NOMO-1 (cell line): ENCODE data around the gene IL13.

Source experiments
- DNase-seq, 2 experiments: peaks; one replicate each; lab custom pipeline; 2025; ENCODE audit not compliant: unreplicated experiment in 2 of 2; lab: John Stamatoyannopoulos, UW

The IL13 gene

DNA sequence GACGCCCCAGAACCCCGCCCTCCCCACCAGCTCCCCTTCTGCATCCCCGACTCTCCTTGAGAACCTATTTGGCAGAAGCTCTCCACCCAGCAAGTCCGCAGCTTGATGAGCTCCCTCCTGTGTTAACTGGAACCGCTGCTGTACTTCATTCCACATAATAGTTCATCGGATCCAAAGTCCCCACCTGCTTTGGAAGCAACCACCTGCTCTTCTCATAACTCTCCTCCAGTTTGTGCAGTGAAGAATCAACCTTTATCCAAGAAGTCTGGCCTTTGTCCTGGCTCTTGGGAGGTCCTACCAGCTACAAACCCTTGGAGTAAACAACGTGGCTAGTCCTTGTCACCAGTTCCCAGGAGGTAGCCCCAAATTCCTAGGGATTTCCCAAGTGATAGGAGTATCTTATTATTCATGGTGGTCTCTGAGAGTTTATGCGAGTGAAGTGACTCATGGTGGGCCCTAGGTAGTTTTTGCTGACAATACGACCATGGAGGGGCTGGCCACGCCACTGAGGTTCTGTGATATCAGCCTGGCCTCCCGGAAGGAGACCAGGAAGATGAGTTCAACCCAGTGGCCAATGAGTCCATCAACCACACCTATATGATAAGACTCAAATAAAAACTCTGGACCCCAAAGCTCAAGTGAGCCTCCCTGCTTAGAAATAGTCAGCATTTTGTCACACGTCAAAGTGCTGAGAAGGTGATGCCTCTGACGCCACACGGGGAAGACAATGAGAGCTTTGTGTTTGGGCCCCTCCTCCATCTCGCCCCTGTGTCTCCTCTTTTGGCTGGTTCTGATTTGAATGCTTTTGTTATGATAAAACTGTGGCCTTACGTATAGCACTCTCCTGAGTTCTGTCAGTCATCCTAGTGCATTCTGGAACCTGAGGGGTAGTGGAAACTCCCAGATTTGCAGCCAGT is 12.3 kb downstream of the IL13 start:
- DNase-seq, result no peak

DNA sequence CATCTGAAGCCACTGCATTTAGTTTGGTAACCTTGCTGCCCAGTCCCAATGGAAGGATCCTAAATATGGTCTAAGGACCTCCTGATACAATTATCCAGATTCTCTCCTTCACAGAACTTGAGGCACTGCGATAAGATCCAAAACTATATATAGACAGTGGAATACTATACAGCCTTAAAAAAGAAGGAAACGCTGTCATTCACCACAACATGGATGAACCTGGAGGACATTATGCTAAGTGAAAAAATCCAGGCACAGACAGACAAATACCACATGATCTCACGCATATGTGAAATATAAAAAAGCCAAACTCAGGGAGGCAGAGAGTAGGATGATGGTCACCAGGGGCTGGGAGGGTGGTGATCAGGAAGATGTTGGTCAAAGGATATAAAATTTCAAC is 13.0 kb downstream of the IL13 start:
- DNase-seq, result no peak

DNA sequence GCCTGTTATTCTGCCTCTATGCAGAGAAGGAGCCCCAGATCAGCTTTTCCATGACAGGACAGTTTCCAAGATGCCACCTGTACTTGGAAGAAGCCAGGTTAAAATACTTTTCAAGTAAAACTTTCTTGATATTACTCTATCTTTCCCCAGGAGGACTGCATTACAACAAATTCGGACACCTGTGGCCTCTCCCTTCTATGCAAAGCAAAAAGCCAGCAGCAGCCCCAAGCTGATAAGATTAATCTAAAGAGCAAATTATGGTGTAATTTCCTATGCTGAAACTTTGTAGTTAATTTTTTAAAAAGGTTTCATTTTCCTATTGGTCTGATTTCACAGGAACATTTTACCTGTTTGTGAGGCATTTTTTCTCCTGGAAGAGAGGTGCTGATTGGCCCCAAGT is 15.5 kb downstream of the IL13 start:
- no peak for DNase-seq

DNA sequence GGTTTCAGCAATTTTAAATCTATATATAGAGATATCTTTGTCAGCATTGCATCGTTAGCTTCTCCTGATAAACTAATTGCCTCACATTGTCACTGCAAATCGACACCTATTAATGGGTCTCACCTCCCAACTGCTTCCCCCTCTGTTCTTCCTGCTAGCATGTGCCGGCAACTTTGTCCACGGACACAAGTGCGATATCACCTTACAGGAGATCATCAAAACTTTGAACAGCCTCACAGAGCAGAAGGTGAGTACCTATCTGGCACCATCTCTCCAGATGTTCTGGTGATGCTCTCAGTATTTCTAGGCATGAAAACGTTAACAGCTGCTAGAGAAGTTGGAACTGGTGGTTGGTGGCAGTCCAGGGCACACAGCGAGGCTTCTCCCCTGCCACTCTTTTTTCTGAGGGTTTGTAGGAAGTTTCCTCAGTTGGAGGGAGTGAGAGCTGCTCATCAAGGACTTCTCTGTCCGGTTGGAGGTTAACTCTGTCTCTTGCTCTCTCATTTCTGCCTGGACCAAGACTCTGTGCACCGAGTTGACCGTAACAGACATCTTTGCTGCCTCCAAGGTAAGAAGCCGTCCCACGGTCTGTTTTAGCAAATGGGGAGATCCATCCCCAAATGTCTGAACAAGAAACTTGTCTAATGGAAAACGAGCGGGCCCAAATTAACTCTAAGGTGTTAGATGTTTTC is 16.1 kb downstream of the IL13 start, which contains the start of gene IL4:
IL4 (plus strand) TSS at position 51 of the 692 bp plus-strand sequence; CDS start at position 113, 62 bp downstream.
- no peak for DNase-seq

DNA sequence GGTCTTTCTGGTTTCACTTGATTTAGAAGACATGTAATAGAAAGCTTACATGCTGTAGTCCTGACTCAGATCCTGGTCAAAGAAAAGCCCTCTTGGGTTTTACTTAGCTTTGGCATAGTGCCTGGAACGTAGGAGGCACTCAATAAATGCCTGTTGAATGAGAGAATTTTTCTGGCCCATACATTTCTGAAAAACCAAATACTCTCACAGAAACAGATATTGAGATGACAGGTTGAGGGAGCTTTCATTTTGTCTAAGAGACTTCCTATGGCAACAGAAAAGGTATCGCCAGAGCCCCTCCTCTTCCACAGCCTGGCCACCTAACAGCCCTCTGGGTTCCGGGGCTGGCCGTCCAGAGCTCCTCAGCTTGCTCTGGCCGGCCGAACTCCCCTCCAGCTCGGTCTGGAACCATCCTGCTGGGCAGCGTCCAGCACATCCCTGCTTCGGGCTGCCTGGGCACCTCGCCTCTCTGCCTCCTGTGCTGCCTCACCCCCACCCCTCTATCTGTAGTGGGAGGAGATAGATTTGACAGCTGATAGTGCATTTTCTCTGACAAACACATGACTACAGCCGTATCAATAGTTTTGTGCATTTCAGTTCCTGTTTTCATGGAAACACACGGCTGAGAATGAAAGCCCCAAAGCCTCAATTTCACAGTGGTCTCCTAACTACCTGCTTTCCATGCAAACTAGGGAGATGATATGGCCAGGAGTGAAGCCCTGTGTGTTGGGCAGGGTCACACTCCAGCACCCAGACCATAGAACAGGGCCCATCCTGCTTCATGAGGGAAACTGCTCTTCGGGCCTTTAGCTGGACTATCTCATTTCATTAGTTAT is 16.9 kb downstream of the IL13 start:
- no peak for DNase-seq

DNA sequence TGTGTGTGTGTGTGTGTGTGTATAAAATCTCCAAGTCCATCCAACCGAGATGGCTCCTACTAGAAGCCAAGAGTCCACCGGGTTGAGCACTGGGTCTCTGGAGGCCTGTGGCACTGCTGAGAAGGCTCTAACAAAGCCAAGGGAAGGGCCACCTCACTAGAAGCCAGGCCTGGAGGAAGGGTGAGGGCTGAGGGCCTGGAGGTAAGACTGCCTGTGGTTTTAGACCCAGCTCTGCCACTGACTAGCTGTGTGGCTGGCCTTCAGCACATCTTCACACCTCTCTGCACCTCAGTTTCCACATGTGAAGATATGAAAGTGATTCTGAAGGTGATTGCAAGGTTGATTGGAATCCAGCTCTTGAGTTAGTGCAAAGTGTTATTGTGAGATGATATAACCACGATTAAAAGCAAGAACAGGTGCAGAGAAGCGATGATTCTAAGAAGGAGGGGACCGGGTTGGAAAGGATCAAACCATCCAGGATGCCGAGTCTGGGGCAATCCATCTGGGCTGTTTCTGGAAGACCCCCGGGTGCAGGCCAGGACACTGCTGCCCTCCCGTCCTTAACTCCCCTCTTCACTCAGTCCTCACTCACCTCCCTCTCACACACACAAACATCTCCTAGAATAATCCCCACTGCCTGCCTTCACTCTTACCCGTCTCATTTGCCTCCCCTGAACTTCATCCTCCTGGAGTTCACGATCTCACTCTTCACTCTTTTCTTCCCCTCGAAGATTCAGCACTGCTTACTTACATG is 18.1 kb downstream of the IL13 start:
- DNase-seq, result no peak

DNA sequence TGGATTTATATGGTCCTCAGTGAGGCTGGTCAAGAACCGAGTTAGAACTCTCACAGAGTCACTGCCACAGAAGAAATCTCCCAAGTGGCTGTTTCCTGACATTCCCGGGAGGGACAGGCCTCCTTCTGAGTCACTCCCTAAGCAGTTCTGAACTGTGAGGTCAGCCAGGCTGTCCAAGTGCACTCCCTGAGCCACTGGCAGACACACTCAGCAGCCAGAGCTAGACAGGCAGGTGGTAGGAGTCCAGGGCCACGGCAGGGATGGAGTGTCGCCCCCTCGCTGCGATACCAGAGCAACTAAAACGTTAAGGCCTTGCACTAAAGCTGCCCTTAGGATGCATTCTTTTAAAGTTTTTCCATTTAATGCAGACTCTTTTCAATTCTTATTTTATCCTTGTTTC is 19.2 kb downstream of the IL13 start:
- DNase-seq, result no peak

DNA sequence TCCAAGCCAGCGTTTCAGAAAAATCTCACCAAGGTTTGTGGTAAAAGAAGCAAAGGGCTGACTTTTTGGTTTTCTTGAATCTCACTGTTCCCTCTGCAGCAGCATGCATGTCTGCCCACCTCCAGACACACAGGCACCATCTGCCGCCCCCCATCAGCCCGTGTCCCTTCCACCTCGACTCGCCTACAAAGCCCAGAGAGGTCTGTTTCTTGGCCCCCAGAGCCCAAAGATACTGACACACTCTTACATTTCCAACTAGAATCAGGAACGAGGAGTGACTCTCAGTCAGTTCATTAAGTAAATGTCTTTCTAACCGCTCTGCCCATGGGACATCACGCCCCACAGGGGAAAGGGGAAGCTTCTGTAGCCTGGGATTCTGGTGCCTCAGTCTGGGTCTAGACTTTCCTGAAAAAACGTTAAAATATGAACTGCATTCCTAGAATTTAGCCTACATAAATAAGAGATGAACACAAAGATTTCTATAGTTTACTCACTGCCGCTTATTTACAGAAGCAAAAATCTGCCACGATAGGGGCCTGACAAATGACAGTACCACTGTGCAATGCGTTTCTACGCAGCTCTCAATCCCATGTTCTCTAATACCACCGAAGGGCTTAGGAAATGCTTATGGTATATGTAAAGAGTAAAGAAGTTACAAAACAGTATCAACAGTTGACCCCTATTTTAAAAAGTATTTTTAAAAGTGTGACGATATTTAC is 19.9 kb downstream of the IL13 start:
- DNase-seq, result no peak

DNA sequence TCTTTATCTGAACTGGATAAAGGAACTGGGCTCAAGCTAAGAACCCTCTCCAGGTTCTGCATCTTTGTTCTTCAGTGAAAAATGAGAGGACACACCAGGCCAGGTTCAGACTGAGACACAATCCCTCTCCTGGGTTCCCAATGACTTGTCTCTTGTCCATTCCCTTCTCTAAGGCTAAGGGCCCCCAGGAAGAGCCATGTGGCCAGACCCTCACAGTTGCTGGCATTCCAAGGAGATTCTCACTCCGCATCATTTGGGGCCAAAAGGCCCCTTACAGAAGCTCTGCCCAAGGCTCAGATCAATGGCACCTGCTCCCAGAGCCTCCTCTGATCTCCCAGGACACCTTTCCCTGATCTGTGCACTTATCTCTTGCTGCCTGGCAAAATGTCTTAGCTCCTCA is 20.8 kb downstream of the IL13 start:
- DNase-seq, result no peak

DNA sequence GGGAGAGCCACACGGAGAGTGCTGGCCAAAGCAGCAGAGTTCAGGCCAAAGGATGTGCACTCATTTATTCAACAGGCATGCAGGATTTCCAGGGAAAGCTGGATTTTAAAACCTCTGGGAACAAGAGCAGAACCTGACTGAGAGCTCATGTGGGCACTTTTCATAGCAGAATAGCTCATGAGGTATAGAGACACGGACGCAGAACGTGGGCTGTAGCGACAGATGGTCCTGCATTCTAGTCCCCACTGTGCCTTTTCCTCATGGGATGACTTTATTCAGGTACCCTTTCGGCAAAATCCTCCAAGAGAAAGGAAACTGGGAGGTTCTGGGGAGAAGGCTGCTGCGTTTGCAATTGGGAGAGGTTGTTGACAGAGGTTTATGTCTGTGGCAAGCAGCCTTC is 21.2 kb downstream of the IL13 start:
- DNase-seq, result no peak

DNA sequence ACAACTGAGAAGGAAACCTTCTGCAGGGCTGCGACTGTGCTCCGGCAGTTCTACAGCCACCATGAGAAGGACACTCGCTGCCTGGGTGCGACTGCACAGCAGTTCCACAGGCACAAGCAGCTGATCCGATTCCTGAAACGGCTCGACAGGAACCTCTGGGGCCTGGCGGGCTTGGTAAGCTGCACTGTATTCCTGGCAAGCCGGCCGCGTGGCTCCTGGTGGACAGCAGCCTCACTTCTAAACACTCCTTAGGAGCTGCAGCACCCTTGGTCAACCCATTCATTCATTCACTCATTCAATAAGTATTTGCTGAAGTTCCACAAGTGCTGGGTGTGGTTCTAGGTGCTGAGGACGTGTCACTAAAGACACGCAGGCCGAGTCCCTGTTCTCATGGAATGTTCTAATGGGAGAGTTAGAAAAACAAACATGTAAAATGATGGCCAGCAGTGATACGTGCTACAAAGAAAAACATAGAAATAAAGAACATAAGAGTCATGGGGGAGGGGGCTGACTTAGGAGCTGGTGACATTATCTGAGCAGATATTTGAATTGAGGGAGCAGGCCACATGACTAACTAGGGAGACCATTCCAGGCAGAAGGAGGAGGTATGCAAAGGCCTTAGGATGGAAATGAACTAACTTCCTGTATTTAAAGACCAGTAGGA is 21.9 kb downstream of the IL13 start:
- DNase-seq, result no peak

DNA sequence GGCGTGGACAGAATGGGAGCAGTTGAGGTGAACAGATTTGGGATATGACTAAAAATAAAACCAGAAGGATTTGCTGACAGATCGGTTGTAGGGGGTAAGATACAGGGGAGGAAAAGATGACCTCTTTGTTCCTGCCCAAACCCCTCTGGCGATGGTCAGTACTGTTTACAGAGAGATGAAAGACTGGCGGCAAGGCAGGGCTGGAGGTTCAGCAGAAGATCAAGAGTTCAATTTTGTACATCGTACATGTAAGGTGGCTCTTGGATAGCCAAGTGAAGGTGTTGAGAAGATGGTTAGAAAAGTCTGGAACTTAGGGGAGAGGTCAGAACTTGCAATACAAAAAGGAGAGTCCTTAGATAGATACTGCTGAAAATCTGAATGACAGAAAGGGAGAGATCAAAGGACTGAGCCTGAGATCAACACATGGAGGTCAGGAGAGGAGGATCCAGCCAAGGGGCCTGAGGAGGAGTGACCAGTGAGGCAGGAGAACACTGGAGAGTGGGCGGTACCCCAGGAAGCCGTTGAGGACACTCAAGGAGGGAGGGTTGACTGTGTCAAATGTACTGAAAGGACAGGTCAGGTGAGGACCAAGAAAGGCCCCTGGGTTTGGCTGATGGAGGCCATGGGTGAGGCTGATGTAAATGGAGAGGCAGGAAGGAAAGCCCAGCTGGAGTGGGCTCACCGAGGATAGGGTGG is 23.0 kb downstream of the IL13 start:
- no peak for DNase-seq

DNA sequence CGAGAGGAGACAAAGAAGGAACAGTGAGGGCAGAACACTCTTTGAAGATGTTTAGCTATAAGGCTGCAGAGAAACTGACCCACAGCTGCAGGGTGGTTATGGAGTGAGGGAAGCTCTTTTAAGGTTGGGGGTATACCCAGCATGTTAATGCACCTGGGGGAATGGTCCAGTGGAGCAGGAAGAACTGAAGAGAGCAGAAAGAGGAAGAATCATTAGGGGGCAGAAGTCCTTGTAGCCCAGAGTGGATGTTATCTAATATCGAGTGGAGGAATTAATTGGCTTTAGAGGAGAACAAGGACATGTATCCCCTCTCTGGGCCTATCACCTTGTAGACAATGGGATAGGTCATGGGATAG is 23.5 kb downstream of the IL13 start:
- DNase-seq, result no peak

DNA sequence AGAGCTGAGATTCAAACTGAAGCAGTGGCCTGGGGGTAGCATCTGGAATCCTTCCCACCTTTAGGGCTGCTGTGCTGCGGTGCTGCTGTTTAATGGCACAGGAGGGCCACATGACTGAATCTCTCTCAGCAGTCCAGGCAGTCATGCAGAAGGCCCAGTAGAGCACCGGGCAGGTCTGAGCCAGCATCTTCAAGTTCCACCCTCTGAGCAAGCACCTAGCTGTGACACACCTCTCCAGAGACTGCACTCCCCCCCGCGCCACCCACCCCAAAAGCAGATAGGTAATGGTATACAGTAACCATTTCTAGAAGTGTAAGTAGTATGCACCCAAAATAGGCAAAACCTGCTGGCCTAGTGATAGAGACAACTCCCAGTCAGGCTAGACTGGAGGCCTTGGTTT is 24.0 kb downstream of the IL13 start:
- no peak for DNase-seq

DNA sequence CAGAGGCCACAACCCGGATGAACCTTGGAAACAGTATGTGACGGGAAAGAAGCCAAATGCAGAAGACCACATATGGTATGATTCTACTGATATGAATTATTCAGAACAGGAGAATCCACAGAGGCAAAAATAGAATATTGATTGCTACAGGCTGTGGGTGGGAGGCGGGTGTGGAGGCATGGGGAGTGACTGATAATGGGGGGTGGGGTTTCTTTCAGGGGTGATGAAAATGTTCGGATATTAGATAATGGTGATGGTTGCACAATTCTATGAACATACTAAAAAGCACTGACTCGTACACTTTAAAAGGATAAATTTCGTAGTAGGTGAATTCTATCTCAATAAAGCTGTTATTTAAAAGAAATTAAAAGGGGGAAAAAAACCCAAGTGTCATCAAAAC is 26.5 kb downstream of the IL13 start:
- no peak for DNase-seq

DNA sequence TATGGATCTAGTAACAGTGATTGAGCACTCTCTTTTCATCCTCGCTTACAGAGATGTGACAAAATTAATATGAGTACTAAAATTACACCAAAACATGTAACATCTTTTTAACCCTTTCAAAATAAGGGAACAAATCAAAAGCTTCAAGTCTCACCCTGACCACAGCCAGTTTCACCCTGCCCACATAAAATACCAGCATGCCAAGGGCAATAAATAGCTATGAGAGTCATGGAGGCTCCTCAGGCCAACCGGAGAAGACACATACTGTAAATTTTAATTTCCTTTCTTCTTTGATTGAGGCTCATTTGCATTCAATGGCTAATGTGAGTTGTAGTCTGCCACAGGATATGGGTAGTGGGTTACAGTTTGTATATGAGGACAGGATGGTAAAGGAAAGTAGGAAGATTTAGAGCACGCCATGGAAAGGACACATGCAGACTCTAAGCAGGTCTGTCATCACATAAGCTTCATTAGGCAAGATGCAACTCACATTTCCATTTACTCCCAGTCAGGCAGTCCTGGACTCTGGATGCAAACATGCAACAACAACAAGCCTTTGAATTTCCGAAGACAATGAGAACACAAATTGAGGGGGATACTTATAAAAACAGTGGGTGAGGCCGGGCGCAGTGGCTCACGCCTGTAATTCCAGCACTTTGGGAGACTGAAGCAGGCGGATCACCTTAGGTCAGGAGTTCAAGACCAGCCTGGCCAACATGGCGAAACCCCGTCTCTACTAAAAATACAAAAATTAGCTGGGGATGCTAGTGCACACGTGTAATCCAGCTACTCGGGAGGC is 27.1 kb downstream of the IL13 start:
- peak in 1 of 2 experiments; percentile 10 for DNase-seq

DNA sequence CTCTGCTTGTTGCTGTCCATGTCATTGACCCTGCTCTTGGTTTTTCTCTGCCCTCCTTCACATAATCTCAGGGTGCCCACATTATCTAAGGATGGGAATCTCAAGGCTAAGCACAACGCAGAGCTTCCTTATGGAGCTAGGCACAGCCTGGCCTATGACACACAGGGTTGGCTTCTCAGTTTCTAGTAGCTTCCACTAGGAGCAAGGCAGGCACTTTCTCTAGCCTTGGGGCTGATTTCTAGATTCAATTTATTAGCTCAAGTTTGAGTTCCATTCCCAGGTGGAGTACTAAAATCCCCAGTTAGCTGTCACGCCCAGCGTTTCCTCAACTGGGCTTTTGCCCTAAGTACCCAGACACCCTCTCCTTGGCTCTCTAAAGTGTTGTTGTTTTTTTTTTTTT is 28.2 kb downstream of the IL13 start:
- DNase-seq, result no peak

DNA sequence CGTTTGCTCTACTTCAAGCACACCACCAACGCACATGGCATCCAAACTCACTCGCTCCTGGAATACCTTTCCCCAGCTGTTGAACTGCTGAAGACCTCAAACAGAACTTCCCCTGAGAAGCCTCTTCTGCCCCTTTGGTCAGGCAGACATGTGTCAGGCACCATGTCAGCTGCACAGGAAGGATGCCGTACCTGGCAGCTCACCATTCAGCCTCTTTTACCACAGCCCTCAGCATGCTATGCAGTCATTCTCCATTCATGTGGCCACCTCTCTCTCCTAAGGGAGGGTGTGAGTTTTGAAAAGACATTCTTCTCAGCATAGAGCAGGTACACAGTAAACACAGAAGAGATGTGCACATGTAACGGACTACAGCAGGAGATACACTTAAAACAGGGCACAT is 30.0 kb downstream of the IL13 start:
- DNase-seq, result no peak
